GM12865 (cell line): ENCODE measurements around the gene CAMLG.
"Not testable (repeated sequence)": the region's sequence is repeated elsewhere in the genome, so short reads cannot be mapped to it uniquely, and the experiment has no call there.

Experiments used
- DNase-seq: peaks from one replicate; pipeline ENCODE4 v3.0.0; 2010; ENCODE audit warnings: low read depth
- H3K4me3 ChIP-seq: 2 replicates; pipeline ENCODE4 v1.5.1; 2011; ENCODE audit warnings: mild to moderate bottlenecking, low read depth, low read length, control low read depth
- CTCF ChIP-seq: IDR thresholded peaks from 2 replicates; pipeline ENCODE4 v1.5.1; 2011; ENCODE audit warnings: low read length, control low read depth, low read depth, inconsistent platforms; ENCODE audit not compliant: insufficient read depth; ENCODE audit errors: missing control alignments

Gene CAMLG

DNA sequence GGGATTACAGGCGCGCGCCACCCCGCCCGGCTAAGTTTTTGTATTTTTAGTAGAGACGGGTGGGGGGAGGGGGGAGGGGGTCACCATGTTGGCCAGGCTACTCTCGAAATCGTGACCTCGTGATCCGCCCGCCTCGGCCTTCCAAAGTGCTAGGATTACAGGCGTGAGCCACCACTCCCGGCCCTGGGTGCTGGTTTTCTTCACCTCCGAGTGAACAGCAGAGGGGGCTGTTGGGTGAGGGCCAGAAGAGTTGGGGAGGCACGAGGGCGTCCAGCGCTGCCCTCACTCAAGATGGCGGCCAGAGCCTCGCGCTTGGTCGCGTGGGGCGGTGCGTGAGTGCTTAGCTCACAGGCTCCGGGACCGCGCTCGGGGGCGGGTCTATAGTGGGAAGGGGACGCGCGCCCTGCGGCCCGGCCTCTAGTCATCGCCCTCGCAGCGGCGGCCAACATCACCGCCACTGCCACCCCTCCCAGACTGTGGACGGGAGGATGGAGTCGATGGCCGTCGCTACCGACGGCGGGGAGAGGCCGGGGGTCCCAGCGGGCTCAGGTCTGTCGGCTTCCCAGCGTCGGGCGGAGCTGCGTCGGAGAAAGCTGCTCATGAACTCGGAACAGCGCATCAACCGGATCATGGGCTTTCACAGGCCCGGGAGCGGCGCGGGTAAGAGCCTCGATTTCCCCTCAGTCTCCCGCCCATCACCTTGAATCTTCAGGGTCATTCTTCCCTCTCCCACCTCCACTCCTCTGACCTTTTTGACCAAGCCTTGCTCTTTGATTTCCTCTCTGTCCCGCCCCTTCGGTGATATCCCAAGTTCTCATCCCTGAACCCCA lies at the start of gene CAMLG:
CAMLG (plus strand) TSS at position 416 of the 830 bp plus-strand sequence; CDS start at position 489, 73 bp downstream.
- DNase-seq = peak; percentile 99
- peak; percentile 76 for TF ChIP-seq CTCF
- H3K4me3 ChIP-seq = peak within 1 kb of the TSS; percentile 81

DNA sequence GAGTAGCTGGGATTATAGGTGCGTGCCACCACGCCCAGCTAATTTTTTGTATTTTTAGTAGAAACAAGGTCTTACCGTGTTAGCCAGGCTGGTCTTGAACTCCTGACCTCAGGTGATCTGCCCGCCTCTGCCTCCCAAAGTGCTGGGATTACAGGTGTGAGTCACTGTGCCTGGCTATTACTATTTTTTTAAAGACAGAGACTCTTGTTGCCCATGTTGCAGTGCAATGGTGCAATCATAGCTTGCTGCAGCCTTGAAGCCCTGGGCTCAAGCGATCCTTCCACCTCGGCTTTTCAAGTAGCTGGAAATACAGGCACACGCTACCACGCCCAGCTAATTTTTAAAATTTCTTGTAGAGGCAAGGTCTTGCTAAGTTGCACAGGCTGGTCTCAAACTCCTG lies 48.2 kb upstream of the CAMLG start:
- DNase-seq, H3K4me3 ChIP-seq: not testable (repeated sequence)

DNA sequence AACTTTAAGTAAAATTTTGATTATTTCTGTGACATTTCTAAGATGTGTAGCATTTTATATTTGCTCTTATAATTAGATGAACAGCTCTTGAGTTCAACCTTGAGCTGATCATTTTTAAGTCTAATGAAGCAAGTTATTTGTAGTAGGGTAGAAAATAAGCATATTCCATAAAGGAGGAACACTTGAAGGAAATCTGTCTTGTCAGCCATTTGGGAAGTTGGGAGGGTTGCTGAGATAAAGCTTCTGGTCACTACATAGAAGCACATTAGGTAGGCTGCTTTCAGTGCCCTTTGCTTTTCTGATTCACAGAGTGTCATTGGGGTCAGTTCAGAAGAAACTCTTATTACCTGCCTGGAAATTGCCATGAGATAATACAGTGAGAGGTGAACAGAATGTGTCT lies 45.6 kb upstream of the CAMLG start:
- DNase-seq = no peak
- TF ChIP-seq CTCF = no peak
- H3K4me3 ChIP-seq = no peak overlapping the region

DNA sequence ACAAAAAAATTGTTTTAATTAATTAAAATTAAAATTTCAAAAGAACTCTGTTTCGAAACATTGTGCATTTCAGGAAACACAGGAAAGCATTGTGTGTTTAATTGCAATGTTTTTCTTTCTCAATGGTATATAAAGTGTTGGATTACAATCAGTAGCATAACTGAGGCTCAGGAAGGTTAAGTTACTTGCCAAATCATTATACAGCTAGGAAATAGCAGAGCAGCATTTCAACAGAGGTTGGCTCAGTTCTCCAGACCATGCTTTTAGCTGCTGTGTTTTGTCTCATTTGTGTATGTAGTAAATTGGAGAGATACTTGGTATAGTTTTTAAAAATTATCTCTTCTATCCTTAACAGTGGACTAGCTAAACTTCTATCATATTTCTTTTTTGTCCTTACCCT lies 30.0 kb upstream of the CAMLG start:
- DNase-seq = no peak
- H3K4me3 ChIP-seq = no peak overlapping the region
- no peak for TF ChIP-seq CTCF

DNA sequence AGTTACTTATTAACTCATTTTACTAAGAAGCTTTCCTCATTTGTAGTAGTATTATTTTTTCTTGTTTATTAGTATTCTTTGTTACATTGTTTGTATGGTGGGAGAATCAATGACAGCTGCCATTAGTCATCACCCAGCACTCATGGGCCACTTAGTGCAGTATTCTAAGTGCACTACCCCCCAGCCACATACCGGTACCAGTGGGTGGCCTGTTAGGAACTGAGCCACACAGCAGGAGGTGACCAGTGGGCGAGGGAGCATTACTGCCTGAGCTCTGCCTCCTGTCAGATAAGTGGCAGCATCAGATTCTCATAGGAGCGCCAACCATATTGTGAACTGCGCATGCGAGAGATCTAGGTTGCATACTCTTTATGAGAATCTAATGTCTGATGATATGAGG lies 24.2 kb upstream of the CAMLG start:
- no peak overlapping the region for H3K4me3 ChIP-seq
- TF ChIP-seq CTCF = no peak
- DNase-seq = no peak

GRCh38 chr5:134714541-134714940 lies 23.8 kb upstream of the CAMLG start:
- DNase-seq = no peak
- no peak overlapping the region for H3K4me3 ChIP-seq
- no peak for TF ChIP-seq CTCF

DNA sequence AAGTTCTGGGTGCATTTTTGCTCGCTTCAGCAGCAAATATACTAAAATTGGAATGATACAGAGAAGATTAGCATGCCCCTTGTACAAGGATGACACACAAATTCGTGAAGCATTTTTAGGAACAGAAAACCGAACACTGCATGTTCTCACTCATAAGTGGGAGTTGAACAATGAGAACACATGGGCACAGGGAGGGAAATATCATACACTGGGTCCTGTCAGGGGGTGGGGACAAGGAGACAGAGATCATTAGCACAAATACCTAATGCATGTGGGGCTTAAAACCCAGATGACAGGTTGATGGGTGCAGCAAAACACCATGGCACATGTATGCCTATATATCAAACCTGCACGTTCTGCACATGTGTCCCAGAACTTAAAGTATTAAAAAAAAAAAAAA lies 22.9 kb upstream of the CAMLG start:
- not testable (repeated sequence) for H3K4me3 ChIP-seq

DNA sequence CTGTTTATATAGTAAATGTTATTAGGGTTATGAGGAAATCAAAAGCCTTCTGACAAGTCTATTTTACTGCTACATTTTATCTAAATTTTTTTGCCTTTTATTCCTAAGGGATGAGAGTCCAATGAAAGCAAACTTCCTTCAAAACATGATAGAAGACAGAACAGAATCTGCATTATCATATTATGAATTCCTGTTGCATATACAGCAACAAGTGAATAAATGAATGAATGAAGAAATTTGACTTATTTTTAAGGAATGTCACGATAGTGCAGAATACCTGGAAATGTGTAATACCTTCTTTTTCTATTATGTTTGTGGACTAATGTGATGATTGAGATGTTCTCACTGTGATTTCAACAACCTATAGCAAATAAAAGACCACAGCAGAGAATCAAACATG lies 13.5 kb upstream of the CAMLG start:
- no peak for TF ChIP-seq CTCF
- H3K4me3 ChIP-seq = no peak overlapping the region
- no peak for DNase-seq

More for the DNA sequence above, 22.9 kb upstream of the CAMLG start:
- not testable (repeated sequence) for DNase-seq
